Measurements from ENCODE around the gene PTPRM.

DNA sequence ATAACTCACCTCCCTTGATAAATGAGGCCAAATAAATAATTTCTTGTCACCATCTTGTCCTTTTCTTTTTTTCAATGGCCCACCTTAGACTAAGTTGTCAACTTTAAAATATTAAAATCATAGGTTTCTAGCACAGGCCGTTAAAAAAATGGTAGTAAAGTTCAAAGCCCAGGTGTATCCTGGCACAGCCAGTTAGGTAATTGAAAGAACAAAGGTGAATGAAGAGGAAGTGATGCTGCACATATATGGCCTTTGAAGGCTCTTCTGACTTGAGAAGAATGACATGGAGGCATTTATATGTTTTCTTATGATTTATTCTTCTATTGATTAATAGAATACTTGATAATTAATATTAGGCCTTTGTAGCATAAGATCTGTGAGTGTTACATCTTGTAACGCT is 208.7 kb downstream of the PTPRM start:
- TF ChIP-seq POLR2A (IDR thresholded peaks at IDR 0.05; ENCODE audit: control extremely low read depth in 1 of 2, low read depth in 2 of 2, low read length in 2 of 2) (no peak), NRF1 (IDR thresholded peaks at IDR 0.05; ENCODE audit: low read depth, low read length) (no peak), CHD1 (IDR thresholded peaks at IDR 0.05; ENCODE audit: low read depth, low read length) (no peak), MAFK (IDR thresholded peaks at IDR 0.05; ENCODE audit: low read depth, low read length) (no peak), RAD21 (IDR thresholded peaks at IDR 0.05 in 1 of 2, conservative IDR thresholded peaks at IDR 0.05 in 1 of 2; ENCODE audit: low read depth in 2 of 2, low read length in 2 of 2) (no peak)
- TF ChIP-seq, protein P1, sequence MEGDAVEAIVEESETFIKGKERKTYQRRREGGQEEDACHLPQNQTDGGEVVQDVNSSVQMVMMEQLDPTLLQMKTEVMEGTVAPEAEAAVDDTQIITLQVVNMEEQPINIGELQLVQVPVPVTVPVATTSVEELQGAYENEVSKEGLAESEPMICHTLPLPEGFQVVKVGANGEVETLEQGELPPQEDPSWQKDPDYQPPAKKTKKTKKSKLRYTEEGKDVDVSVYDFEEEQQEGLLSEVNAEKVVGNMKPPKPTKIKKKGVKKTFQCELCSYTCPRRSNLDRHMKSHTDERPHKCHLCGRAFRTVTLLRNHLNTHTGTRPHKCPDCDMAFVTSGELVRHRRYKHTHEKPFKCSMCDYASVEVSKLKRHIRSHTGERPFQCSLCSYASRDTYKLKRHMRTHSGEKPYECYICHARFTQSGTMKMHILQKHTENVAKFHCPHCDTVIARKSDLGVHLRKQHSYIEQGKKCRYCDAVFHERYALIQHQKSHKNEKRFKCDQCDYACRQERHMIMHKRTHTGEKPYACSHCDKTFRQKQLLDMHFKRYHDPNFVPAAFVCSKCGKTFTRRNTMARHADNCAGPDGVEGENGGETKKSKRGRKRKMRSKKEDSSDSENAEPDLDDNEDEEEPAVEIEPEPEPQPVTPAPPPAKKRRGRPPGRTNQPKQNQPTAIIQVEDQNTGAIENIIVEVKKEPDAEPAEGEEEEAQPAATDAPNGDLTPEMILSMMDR (IDR thresholded peaks at IDR 0.05; ENCODE audit: control extremely low read depth in 1 of 3, insufficient read depth in 1 of 3, low read depth in 1 of 3, low read length in 3 of 3), result no peak
